Tibial nerve (tissue), 4 donors: ENCODE data around the gene TM9SF3. TPM values are rescaled to one million over a fixed set of nuclear protein-coding genes. Genes with fewer than 3 reads are reported as not detected.

Experiments
- DNase-seq, 2 donors: peaks; one replicate each; pipeline ENCODE4 v3.0.0-alpha.2; 2019; ENCODE audit warnings: low spot score in 2 of 2
- H3K27ac ChIP-seq, 4 donors: fragments of 200-600 bp; sonication (generic) in 3 of 4; one replicate each; pipeline ENCODE4 v1.5.1; 2017 to 2019; ENCODE audit warnings: mild to moderate bottlenecking in 1 of 4
- H3K27me3 ChIP-seq, 2 donors: fragments of 200-600 bp; sonication (generic) in 1 of 2; one replicate each; pipeline versions ENCODE4 v1.5.1 to v1.6.0; 2017 to 2019
- H3K36me3 ChIP-seq, 3 donors: fragments of 200-600 bp; sonication (generic); one replicate each; pipeline ENCODE4 v1.5.1; 2018 to 2019
- H3K4me1 ChIP-seq, 4 donors: fragments of 200-600 bp; sonication (generic) in 3 of 4; one replicate each; pipeline ENCODE4 v1.5.1; 2017 to 2019
- H3K4me3 ChIP-seq, 4 donors: fragments of 200-600 bp; sonication (generic) in 3 of 4; one replicate each; pipeline ENCODE4 v1.5.1; 2017 to 2019; ENCODE audit warnings: mild to moderate bottlenecking in 1 of 4, moderate library complexity in 1 of 4
- H3K9me3 ChIP-seq, 4 donors: fragments of 200-600 bp; sonication (generic) in 3 of 4; one replicate each; pipeline ENCODE4 v1.5.1; 2017 to 2019
- EP300 ChIP-seq, 2 donors: sonication (generic); formaldehyde crosslinking; IDR thresholded peaks; one replicate each; pipeline ENCODE4 v1.6.1; 2017; ENCODE audit warnings: antibody characterized with exemption in 2 of 2, mild to moderate bottlenecking in 1 of 2
- POLR2A ChIP-seq, 2 donors: fragments of 450-650 bp; IDR thresholded peaks; one replicate each; pipeline ENCODE4 v1.6.1; 2017; ENCODE audit warnings: antibody characterized with exemption in 2 of 2, mild to moderate bottlenecking in 2 of 2, moderate library complexity in 2 of 2
- WGBS, 2 donors: methylation state at CpG; one replicate each; pipeline ENCODE4 v1.1.5; 2018; 5-methylcytosine and 5-hydroxymethylcytosine counted together
- total RNA-seq, 4 donors: library from RNA; depleted of rRNA; stranded (reverse); fragments of >200 nt; gene quantifications; one replicate each; pipeline ENCODE4 v1.1.0, GENCODE V29; 2016
- TF ChIP-seq, protein P1 (sequence below), 5 experiments: fragments of 200-600 bp in 3 of 5; fragments of 450-650 bp in 2 of 5; sonication (generic) in 3 of 5; IDR thresholded peaks; one replicate each; pipeline ENCODE4 v1.5.1; 2016 to 2019; ENCODE audit warnings: antibody characterized with exemption in 5 of 5, mild to moderate bottlenecking in 3 of 5, moderate library complexity in 2 of 5

The TM9SF3 gene
- total RNA-seq, 4 donors from 2014 or later = 79.5 to 98.8 (median 90.2) TPM

DNA sequence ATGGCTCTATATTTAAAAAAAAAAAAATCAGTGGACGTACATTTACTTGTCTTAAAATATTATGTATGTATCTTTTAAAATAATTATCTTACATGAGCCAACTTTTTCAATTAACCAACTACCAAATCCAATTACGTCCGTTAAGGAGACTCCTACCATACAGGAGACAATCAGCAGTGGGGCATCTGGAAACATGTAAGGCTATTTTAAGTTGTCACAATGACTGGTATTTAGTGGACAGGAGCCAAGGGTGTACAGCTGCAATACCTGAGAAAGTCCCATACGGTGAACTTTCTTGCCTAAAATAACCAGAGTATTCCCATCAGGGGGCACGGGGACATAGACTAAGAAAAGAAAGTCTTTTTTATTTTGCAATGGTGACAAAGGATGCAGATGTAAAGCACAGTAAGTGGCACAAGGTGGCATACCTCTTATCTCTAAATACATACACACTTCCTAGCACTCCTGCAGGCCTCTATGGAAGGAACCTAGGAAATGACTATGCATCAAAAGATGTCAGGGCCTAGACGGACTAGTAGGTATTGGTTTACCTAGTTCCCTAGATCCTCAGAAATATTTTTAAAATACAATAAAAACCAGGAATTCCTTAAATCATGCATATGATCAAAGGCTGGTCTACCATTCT, 57.1 kb downstream of the TM9SF3 start:
- DNase-seq = no peak
- Histone ChIP-seq H3K4me1 (peaks cover 0 to 4% (median 0%) of the 10 kb centered on the region in 4 donors), H3K27me3 (no peaks in the 10 kb centered on the region), H3K27ac (no peak overlapping the region), H3K9me3 (no peaks in the 10 kb centered on the region), H3K4me3 (no peak overlapping the region), H3K36me3 (peaks cover 0 to 61% (median 5%) of the 10 kb centered on the region in 3 donors)
- 85 to 87% methylated on average over 6 of the region's 6 CpGs for WGBS, 2 donors
- TF ChIP-seq, protein P1, sequence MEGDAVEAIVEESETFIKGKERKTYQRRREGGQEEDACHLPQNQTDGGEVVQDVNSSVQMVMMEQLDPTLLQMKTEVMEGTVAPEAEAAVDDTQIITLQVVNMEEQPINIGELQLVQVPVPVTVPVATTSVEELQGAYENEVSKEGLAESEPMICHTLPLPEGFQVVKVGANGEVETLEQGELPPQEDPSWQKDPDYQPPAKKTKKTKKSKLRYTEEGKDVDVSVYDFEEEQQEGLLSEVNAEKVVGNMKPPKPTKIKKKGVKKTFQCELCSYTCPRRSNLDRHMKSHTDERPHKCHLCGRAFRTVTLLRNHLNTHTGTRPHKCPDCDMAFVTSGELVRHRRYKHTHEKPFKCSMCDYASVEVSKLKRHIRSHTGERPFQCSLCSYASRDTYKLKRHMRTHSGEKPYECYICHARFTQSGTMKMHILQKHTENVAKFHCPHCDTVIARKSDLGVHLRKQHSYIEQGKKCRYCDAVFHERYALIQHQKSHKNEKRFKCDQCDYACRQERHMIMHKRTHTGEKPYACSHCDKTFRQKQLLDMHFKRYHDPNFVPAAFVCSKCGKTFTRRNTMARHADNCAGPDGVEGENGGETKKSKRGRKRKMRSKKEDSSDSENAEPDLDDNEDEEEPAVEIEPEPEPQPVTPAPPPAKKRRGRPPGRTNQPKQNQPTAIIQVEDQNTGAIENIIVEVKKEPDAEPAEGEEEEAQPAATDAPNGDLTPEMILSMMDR (IDR thresholded peaks at IDR 0.05) = no peak
- TF ChIP-seq POLR2A (IDR thresholded peaks at IDR 0.05) = no peak
- no peak for TF ChIP-seq EP300 (IDR thresholded peaks at IDR 0.05)

DNA sequence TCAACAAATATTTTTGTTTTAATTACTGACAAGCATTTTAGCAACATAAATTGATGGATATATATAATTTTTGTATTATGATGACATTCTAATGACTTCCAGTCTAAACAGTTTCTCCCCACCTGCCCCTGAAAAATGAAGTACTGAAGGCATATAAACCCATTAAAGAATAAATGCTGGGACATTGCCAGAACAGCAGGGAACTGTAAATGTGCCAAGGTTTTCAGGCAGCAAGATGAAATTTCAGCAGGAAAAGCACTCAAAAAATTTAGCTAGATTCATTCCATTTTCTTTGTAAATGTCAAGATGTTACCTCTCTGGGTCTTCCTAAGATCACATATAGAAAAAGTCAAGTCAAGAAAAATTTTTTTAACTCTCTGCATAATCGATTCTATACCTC, 62.1 kb downstream of the TM9SF3 start:
- no peak overlapping the region for H3K27ac ChIP-seq
- H3K9me3 ChIP-seq = no peaks in the 10 kb centered on the region
- H3K27me3 ChIP-seq = no peaks in the 10 kb centered on the region
- no peak overlapping the region for H3K4me3 ChIP-seq
- 62 to 71% methylated on average over 1 of the region's 1 CpG for WGBS, 2 donors
- DNase-seq = no peak
- peaks cover 0 to 61% (median 2%) of the 10 kb centered on the region in 3 donors for H3K36me3 ChIP-seq
- H3K4me1 ChIP-seq = peaks cover 0 to 4% (median 0%) of the 10 kb centered on the region in 4 donors
- TF ChIP-seq EP300 (IDR thresholded peaks at IDR 0.05) (no peak), POLR2A (IDR thresholded peaks at IDR 0.05) (no peak)
- TF ChIP-seq, protein P1 (IDR thresholded peaks at IDR 0.05) = no peak

DNA sequence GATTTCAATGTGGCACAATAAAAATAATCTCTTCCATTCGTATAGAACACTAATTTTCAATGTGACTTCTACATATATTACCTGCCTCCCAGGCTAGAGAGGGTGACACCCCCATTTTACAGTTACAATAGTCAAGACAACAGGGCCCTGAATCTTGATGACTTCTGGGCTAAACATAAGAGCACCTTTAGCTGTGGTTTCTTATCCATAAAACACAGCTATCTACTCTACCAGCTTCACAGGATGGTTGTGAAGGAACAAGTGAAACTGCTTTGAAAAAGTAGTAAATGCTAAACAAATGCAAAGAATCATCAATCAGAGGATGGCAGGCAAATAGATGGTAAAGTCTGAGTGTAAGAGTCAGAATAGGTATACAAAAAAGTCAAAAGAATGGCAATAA, 69.5 kb downstream of the TM9SF3 start:
- 85 to 94% methylated on average over 1 of the region's 1 CpG for WGBS, 2 donors
- Histone ChIP-seq H3K4me3 (no peak overlapping the region), H3K9me3 (no peaks in the 10 kb centered on the region), H3K4me1 (peaks cover 0 to 23% (median 13%) of the 10 kb centered on the region in 4 donors), H3K36me3 (peaks cover 0 to 31% (median 0%) of the 10 kb centered on the region in 3 donors), H3K27me3 (peaks cover 0 to 11% of the 10 kb centered on the region in 2 donors), H3K27ac (no peak overlapping the region)
- no peak for TF ChIP-seq EP300 (IDR thresholded peaks at IDR 0.05)
- TF ChIP-seq POLR2A (IDR thresholded peaks at IDR 0.05) = no peak
- TF ChIP-seq, protein P1 (IDR thresholded peaks at IDR 0.05) = no peak
- DNase-seq = no peak

DNA sequence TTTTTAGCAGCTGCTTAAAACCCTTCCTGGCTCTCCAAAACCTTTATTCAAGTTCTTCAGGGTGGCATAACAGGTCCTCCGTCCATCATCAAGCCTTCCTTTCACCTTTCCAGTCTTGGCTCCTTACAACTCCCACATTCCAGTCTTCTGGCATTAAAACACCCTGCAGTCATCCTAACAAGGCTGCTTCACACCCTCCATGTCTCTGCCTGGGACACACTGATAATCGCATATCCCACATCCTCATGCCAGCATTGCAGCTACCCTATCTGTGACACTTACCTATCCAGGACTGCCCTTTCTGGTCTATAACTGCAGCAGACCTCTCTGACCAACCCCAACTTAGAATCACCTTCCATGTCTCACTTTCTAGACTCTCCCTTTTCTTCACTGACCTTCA, 70.5 kb downstream of the TM9SF3 start:
- DNase-seq = no peak

More for the DNA sequence above, 70.5 kb downstream of the TM9SF3 start:
- H3K4me1 ChIP-seq = peaks cover 0 to 25% (median 15%) of the 10 kb centered on the region in 4 donors
- H3K36me3 ChIP-seq = peaks cover 0 to 22% (median 0%) of the 10 kb centered on the region in 3 donors
- 90 to 100% methylated on average over 2 of the region's 2 CpGs for WGBS, 2 donors
- H3K27me3 ChIP-seq = peaks cover 0 to 15% of the 10 kb centered on the region in 2 donors
- no peaks in the 10 kb centered on the region for H3K9me3 ChIP-seq
- H3K27ac ChIP-seq = no peak overlapping the region
- H3K4me3 ChIP-seq = no peak overlapping the region
- TF ChIP-seq EP300 (IDR thresholded peaks at IDR 0.05) (no peak), POLR2A (IDR thresholded peaks at IDR 0.05) (no peak)
- TF ChIP-seq, protein P1 (IDR thresholded peaks at IDR 0.05) = no peak
